Spleen (tissue), 7 donors: ENCODE measurements around the gene TRIO.

Source experiments
- CTCF ChIP-seq, 11 experiments: fragments of 200-600 bp in 7 of 11; fragments of 450-650 bp in 4 of 11; sonication (generic) in 4 of 11; IDR thresholded peaks in 8 of 11; conservative IDR thresholded peaks in 3 of 11; 1 replicate in 7 of 11; 2 replicates in 4 of 11; pipeline versions ENCODE4 v1.4.0 to v1.8.0; 2016 to 2021; ENCODE audit warnings: antibody characterized with exemption in 11 of 11, inconsistent platforms in 4 of 11, mild to moderate bottlenecking in 1 of 11
- POLR2A ChIP-seq, 3 donors: fragments of 450-650 bp; IDR thresholded peaks; one replicate each; pipeline ENCODE4 v1.5.1; 2017; ENCODE audit warnings: antibody characterized with exemption in 3 of 3, mild to moderate bottlenecking in 1 of 3
- POLR2AphosphoS5 ChIP-seq, 3 donors: sonication (generic); formaldehyde crosslinking; IDR thresholded peaks; one replicate each; pipeline ENCODE4 v1.5.1; 2017; ENCODE audit warnings: antibody characterized with exemption in 3 of 3
- donor health status: DM: no; HTN: no; CAD: no; lungs with moderate emphysema.
- donor health status: DM: no; HTN: no; CAD: no.
- donor health status: DM: no; HTN: no; CAD: no.

GRCh38 chr5:14380712-14381111, 237.6 kb downstream of the TRIO start:
- no peak for TF ChIP-seq CTCF (IDR thresholded peaks at IDR 0.05 in 8 of 11, conservative IDR thresholded peaks at IDR 0.05 in 3 of 11)
- no peak for TF ChIP-seq POLR2A (IDR thresholded peaks at IDR 0.05)
- TF ChIP-seq POLR2AphosphoS5 (IDR thresholded peaks at IDR 0.05): no peak
